Immature natural killer cell (primary cell): ENCODE data around the gene ZNF785. TPM values are rescaled to one million over a fixed set of nuclear protein-coding genes. Genes with fewer than 3 reads are reported as not detected.
A peak's percentile ranks its signal among the peaks of the same experiment; 100 is the strongest.
"Not testable (repeated sequence)": the region's sequence is repeated elsewhere in the genome, so short reads cannot be mapped to it uniquely, and the experiment has no call there.

ENCODE experiments used
- DNase-seq, 3 donors: peaks; one replicate each; pipeline ENCODE4 v3.0.0; 2022; ENCODE audit warnings: mixed read lengths in 1 of 3
- H3K27ac Mint-ChIP-seq, 6 donors: one replicate each; pipeline ENCODE4 v1.8.0; 2020; ENCODE audit warnings: mixed read lengths in 6 of 6, mild to moderate bottlenecking in 5 of 6, inconsistent platforms in 4 of 6, moderate library complexity in 3 of 6
- H3K27me3 Mint-ChIP-seq, 3 donors: one replicate each; pipeline ENCODE4 v1.8.0; 2020 to 2021; ENCODE audit warnings: low read depth in 3 of 3, mild to moderate bottlenecking in 3 of 3, mixed read lengths in 3 of 3, moderate library complexity in 3 of 3, inconsistent platforms in 1 of 3
- H3K36me3 Mint-ChIP-seq, 3 donors: one replicate each; pipeline ENCODE4 v1.8.0; 2020; ENCODE audit warnings: mixed read lengths in 3 of 3, inconsistent platforms in 2 of 3, mild to moderate bottlenecking in 2 of 3
- H3K4me1 Mint-ChIP-seq, 2 donors: one replicate each; pipeline ENCODE4 v1.8.0; 2020; ENCODE audit warnings: inconsistent platforms in 2 of 2, mild to moderate bottlenecking in 2 of 2, mixed read lengths in 2 of 2, moderate library complexity in 1 of 2
- H3K4me3 Mint-ChIP-seq, 5 donors: one replicate each; pipeline ENCODE4 v1.8.0; 2020; ENCODE audit warnings: mild to moderate bottlenecking in 5 of 5, mixed read lengths in 5 of 5, inconsistent platforms in 3 of 5, moderate library complexity in 3 of 5
- H3K9me3 Mint-ChIP-seq, 6 donors: one replicate each; pipeline ENCODE4 v1.8.0; 2020; ENCODE audit warnings: mild to moderate bottlenecking in 6 of 6, mixed read lengths in 6 of 6, inconsistent platforms in 4 of 6, moderate library complexity in 3 of 6
- polyA plus RNA-seq, 3 donors: library from polyadenylated mRNA; unstranded; fragments of 300-500 nt; fragmentation: Illumina TruSeq; gene quantifications; one replicate each; pipeline ENCODE4 v1.2.3, GENCODE V29; 2021

ZNF785 gene
- 1 to 10 TPM; 1.2 to 3.3 (median 1.9) TPM for polyA plus RNA-seq

DNA sequence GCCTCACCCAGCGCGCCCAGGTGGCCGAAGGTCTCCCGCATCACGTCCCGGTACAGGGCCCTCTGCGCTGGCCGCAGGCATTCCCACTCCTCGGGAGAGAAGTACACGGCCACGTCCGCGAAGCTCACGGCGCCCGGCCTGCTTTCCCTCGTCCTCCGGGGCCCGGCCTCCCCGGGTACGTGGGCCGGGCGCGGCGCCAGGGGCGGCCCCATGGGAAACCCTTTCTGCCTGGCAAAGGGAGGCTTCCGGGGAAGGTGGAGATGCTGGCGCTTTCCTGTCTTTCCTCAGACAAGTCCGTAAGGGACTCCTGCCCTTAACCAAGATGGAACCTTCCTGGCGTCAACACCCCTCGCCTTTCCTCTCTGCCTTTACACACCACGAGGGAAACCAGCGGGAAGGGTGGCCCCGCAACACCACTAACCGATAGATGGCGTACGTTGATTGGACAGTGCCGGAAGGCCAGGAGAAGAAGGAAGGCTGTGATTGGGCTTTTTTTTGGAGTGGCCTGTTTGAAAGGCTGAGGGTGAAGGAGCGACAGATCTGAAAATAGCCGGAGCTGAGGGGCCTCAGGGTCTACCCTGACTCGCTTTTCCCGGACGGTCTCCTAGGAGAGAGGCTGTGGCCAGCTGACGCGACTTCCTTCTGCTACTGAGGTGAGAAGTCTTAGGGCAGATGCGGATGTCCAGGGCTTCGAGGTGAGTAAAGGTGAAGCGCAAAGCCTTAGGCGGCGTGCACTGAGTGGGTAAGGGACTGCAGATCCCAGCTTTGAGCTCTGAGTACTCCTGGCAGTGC, at the start of gene ZNF785:
Gene ZNF785, minus strand, starts transcription at position 298 of the 792 bp plus-strand sequence. Its CDS starts 86 bp downstream, at position 212.
- Mint-ChIP-seq H3K9me3 (no peaks in the 10 kb centered on the region), H3K4me3 (peak within 1 kb of the TSS; percentile 84 to 96 (median 85)), H3K27me3 (peaks cover 0 to 6% (median 4%) of the 10 kb centered on the region in 3 donors), H3K4me1 (peaks cover 19 to 27% of the 10 kb centered on the region in 2 donors), H3K36me3 (peaks cover 0 to 4% (median 3%) of the 10 kb centered on the region in 3 donors), H3K27ac (peak within 1 kb of the TSS; percentile 83 to 94 (median 88))
- peak; percentile 94 to 95 (median 95) for DNase-seq

DNA sequence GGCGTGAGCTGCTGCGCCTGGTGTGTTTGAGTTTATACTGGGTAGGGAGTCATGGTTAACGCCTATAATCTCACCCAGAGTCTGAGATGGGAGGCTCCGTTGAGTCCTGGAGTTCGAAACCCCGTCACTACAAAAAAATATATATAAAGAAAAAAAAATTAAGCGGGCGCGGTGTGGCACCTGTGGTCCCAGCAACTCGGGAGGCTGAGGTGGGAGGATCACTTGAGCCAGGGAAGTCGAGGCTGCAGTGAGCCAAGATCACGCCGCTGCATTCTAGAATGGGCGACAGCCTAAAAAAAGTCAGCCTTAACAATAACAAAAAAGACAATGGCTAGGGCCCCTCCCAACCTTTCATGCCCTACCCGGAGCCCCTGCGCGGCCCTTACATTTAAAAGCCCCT, 48.0 kb upstream of the ZNF785 start:
- DNase-seq: no peak
- H3K36me3 Mint-ChIP-seq: no peaks in the 10 kb centered on the region
- H3K27me3 Mint-ChIP-seq: peaks cover 4 to 10% (median 7%) of the 10 kb centered on the region in 3 donors
- peak overlapping the region; percentile 89 to 95 (median 91) for H3K4me3 Mint-ChIP-seq
- no peaks in the 10 kb centered on the region for H3K9me3 Mint-ChIP-seq
- peak overlapping the region; percentile 96 to 99 (median 98) for H3K27ac Mint-ChIP-seq
- H3K4me1 Mint-ChIP-seq: peaks cover 20 to 22% of the 10 kb centered on the region in 2 donors

DNA sequence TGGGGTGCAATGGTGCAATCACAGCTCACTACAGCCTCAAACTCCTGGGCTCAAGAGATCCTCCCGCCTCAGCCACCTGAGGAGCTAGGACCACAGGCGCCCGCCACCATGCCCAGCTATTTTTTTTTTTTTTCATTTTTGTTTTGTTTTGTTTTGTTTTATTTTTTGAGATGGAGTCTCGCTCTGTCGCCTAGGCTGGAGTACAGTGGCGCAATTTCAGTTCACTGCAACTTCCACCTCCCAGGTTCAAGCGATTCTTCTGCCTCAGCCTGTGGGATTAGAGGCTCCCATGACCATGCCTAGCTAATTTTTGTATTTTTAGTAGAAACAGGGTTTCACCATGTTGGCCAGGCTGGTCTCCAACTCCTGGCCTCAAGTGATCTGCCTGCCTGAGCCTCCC, 47.0 kb upstream of the ZNF785 start:
- Mint-ChIP-seq H3K4me1 (peaks cover 21 to 23% of the 10 kb centered on the region in 2 donors), H3K4me3 (peak overlapping the region in 1 of 5 donors; percentile 7)
- not testable (repeated sequence) for H3K9me3 Mint-ChIP-seq, H3K27ac Mint-ChIP-seq, H3K36me3 Mint-ChIP-seq, H3K27me3 Mint-ChIP-seq, DNase-seq

DNA sequence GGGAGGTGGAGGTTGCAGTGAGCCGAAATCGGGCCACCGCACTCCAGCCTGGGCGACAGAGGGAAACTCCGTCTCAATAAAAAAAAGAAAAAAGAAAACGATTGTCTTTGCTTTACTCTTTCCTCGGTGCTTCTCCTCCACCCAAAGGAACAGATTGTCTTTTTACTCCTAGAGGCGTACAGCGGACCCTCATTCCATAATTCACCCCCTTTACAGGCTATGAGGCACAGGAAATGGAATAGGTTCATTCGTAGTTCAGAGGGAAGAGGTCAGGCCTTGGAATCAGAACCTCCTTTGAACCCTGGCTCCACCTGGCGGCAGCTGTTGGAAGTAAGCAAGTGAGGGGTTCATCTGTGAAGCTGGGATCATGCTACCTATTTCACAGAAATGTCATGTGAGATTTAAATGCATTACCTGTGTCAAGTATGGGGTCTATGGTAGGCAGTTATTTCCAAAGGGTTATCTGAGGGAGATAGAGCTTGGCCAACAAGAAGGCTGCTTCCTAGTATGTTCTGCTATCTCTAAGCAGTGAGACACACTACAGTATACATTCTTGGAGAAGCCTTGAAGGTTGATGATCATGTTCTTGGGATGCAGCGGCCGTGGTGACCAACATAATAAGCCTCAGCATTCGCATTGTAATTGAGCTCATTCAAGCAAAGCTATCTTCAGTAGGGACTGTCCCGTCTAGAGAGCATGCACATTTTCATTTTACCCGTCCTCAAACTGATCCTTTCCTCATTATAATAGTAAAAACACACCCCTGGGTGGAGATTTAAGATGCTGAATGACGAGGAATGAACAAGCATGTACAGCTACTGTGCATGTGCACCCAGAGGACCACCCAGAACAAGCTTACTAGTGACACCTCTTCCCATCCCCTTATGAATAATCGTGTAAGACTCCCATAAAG, 43.4 kb upstream of the ZNF785 start:
- H3K27ac Mint-ChIP-seq: peak overlapping the region in 5 of 6 donors; percentile 49 to 92 (median 79)
- no peaks in the 10 kb centered on the region for H3K9me3 Mint-ChIP-seq
- H3K4me1 Mint-ChIP-seq: peaks cover 7 to 8% of the 10 kb centered on the region in 2 donors
- H3K36me3 Mint-ChIP-seq: no peaks in the 10 kb centered on the region
- DNase-seq: peak; percentile 69 to 76 (median 69)
- peak overlapping the region in 3 of 5 donors; percentile 54 to 86 (median 62) for H3K4me3 Mint-ChIP-seq
- peaks cover under 1 to 3% (median 2%) of the 10 kb centered on the region in 3 donors for H3K27me3 Mint-ChIP-seq

DNA sequence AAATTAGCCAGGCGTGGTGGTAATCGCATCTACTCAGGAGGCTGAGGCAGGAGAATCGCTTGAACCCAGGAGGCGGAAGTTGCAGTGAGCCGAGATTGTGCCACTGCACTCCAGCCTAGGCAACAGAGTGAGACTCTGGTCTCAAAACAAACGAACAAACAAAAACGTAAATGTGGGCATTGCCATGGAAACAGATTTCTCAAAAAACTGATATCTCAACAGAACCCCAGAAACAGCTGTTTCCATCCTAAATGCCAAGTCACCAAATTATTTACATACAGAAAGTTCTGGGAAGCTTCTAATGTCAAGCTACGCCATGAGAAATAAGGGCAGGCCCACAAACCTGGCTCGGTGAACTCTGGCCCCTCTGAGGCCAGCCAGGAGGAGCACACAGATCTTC, 40.7 kb upstream of the ZNF785 start:
- DNase-seq: no peak
- Mint-ChIP-seq H3K27ac (no peak overlapping the region), H3K4me3 (no peak overlapping the region), H3K9me3 (no peaks in the 10 kb centered on the region), H3K36me3 (no peaks in the 10 kb centered on the region), H3K4me1 (peaks cover 5 to 6% of the 10 kb centered on the region in 2 donors), H3K27me3 (peaks cover 0 to 3% (median 2%) of the 10 kb centered on the region in 3 donors)

DNA sequence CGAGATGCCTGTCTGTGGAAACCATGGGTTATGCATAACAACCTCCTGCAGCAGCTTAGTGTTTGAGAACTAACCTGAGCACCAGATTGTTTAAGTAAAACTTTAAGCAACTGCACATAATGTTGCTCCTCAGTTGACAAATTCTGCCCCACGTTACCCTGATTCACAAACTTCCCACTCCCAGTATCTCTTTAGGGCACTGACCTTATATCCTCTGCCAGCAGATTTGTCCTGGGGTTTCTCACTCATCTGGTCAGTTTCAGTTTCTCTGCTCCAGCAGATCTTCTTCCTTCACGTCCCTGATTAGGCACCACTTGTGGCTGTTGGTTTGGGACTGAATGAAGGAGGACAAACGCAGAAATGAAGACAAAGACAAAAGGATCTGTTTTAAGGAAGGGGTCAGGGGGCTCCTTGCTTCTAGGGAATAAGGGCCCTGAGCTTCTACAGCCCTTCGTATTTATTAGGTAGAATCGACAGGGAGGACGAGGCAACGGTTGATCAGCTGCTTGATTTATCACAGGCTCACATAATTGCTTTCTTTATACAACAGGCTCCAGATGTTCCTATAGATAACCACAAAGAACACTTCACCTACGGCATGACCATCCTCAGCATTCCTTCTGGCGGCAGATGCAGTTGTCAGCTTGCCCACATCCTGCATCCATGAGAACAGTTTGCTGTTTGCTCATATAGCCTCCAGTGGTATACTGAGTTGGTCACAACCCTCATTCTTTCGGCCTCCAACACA, 38.2 kb upstream of the ZNF785 start:
- no peaks in the 10 kb centered on the region for H3K36me3 Mint-ChIP-seq
- peaks cover 0 to 3% (median 2%) of the 10 kb centered on the region in 3 donors for H3K27me3 Mint-ChIP-seq
- H3K4me3 Mint-ChIP-seq: no peak overlapping the region
- no peak overlapping the region for H3K27ac Mint-ChIP-seq
- no peak for DNase-seq
- H3K9me3 Mint-ChIP-seq: no peaks in the 10 kb centered on the region
- peaks cover 3% of the 10 kb centered on the region in 2 donors for H3K4me1 Mint-ChIP-seq

DNA sequence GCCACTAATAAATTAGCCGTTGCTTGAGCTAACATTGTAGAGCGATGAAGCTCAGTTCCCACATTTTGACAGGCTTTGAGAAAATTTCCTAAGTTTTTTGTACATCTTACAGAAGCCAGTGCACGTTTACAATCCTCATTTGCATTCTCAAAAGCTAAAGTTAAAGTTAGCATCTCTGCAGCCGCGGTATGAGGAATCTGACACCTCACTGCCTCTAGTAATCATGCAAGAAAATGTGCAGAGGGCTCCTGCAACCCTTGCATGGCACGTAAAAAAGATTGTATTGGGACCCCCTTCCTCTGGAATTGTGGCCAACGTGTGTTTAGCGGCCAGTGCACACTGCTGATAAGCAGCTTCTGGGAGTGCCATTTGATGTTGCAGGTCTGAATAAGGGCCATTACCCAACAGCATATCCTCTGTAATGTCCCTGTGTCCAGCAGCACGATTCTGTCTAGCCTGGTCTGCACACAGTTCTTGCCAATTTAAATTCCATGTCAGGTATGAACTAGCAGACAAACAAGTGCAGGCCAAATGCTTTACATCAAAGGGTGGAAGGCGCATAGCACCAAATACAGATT, 37.0 kb upstream of the ZNF785 start:
- peaks cover 0 to 3% (median 2%) of the 10 kb centered on the region in 3 donors for H3K27me3 Mint-ChIP-seq
- H3K27ac Mint-ChIP-seq: no peak overlapping the region
- DNase-seq: no peak
- H3K4me3 Mint-ChIP-seq: no peak overlapping the region
- H3K4me1 Mint-ChIP-seq: no peaks in the 10 kb centered on the region
- no peaks in the 10 kb centered on the region for H3K9me3 Mint-ChIP-seq
- H3K36me3 Mint-ChIP-seq: no peaks in the 10 kb centered on the region

DNA sequence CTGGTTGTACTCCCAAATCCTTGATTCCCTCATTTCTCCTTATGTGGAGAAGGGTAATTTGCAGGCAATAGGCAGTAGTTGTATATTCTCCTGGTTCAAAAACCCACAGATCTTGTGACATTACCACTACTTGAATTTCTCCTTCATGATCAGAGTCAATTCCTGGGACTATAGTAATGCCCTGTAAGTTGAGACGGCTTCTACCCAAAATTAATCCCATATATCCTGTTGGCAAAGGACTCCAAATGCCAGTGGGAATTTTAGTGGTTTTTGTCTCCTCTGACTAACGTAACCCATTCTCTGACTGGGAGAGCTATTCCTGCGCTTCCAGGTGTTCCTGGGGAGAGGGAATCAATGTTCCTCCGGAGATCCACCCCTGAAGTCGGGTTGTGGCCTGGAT, 36.3 kb upstream of the ZNF785 start:
- Mint-ChIP-seq H3K36me3 (no peaks in the 10 kb centered on the region), H3K9me3 (no peaks in the 10 kb centered on the region), H3K4me3 (no peak overlapping the region), H3K27ac (no peak overlapping the region), H3K4me1 (no peaks in the 10 kb centered on the region), H3K27me3 (peaks cover 0 to 3% (median 2%) of the 10 kb centered on the region in 3 donors)
- no peak for DNase-seq

DNA sequence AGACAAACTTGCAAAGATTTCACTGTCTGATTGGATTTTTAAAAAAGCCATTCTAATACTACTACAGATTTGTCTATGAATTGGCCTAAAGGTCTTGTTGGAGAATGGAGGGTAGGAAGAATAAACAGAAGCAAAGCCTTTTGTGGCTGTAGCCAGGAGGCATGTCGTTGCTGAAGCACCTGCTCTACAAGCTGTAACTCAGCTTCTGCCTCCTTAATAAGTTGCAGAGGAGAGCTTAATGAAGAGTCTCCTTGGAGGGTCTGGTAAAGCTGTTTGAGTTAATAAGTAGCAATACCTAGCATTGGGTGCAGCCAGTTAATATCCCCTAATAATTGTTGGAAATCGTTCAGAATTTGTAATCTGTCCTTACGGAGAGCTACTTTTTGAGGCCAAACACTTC, 34.7 kb upstream of the ZNF785 start:
- no peak for DNase-seq
- Mint-ChIP-seq H3K27me3 (peaks cover 0 to 3% (median 2%) of the 10 kb centered on the region in 3 donors), H3K36me3 (no peaks in the 10 kb centered on the region), H3K27ac (no peak overlapping the region), H3K9me3 (no peaks in the 10 kb centered on the region), H3K4me1 (no peaks in the 10 kb centered on the region), H3K4me3 (no peak overlapping the region)

DNA sequence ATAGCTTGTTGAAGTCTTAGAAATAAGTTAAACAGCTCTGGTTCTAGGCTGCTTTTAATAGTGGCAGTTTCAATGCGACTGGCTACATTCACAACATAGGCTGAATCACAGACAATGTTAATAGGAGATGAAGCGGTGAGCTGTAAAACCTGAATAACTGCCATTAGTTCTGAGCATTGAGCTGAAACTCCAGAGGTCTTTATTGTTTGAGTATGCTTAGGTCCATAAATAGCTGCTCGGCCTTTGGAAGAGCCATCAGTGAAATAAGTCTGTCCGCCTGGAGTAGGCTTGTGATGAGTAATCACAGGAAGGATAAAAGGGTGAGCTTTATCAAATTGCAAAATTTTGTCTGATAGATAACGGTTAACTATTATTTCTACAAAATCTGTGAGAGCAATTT, 34.1 kb upstream of the ZNF785 start:
- no peaks in the 10 kb centered on the region for H3K4me1 Mint-ChIP-seq
- no peak overlapping the region for H3K27ac Mint-ChIP-seq
- no peaks in the 10 kb centered on the region for H3K36me3 Mint-ChIP-seq
- H3K27me3 Mint-ChIP-seq: peaks cover 0 to under 1% (median 0%) of the 10 kb centered on the region in 3 donors
- H3K4me3 Mint-ChIP-seq: no peak overlapping the region
- no peak for DNase-seq
- no peaks in the 10 kb centered on the region for H3K9me3 Mint-ChIP-seq

DNA sequence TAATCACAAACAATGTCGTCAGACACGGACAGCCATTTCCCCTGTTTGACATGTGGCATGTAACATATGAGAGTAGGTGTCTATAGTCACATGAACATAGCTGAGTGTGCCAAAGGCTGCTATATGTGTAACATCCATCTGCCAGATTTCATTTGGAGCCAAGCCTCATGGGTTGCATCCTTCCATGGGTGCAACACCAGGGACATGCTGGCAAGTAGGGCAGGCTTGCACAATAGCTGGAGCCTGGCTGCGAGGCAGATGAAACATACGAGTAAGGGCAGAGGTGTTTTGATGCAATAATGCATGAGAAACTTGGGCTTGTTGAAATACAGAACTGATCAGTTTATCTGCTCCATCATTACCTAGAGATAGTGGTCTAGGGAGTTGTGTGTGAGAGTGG, 33.7 kb upstream of the ZNF785 start:
- no peak for DNase-seq
- H3K36me3 Mint-ChIP-seq: no peaks in the 10 kb centered on the region
- no peaks in the 10 kb centered on the region for H3K4me1 Mint-ChIP-seq
- no peak overlapping the region for H3K4me3 Mint-ChIP-seq
- H3K9me3 Mint-ChIP-seq: no peaks in the 10 kb centered on the region
- no peak overlapping the region for H3K27ac Mint-ChIP-seq
- H3K27me3 Mint-ChIP-seq: no peaks in the 10 kb centered on the region

DNA sequence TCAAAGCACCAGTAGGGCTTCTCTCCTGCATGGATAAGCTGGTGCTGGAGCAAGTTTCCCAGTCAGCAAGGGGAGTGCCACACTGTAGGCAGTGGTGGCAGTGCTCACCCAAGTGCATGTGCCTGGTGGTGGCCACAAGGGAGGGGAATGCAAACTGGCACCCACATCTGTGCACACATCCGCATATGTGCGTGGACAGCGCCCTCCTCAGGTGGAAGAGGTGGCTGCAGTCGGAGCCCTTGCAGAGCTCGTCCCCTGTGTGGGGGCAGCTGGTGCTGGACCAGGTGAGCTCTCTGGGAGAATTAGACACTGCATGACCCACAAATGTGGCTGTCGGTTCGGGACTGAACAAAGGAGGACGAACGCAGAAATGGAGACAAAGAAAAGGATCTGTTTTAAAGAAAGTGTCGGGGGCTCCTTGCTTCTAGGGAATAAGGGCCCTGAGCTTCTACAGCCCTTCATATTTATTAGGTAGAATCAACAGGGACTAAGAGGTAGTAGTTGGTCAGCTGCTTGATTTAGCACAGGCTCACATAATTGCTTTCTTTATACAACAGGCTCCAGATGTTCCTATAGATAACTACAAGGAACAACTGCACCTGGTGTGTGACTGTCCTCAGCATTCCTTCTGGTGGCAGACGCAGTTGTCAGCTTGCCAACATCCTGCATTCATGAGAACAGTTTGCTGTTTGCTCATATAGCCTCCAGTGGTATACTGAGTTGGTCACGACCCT, 30.0 kb upstream of the ZNF785 start:
- H3K4me1 Mint-ChIP-seq: peaks cover 1 to 2% of the 10 kb centered on the region in 2 donors
- peaks cover 0 to under 1% (median under 1%) of the 10 kb centered on the region in 3 donors for H3K27me3 Mint-ChIP-seq
- no peak overlapping the region for H3K27ac Mint-ChIP-seq
- no peaks in the 10 kb centered on the region for H3K36me3 Mint-ChIP-seq
- no peaks in the 10 kb centered on the region for H3K9me3 Mint-ChIP-seq
- no peak overlapping the region for H3K4me3 Mint-ChIP-seq
- DNase-seq: peak; percentile 42 to 65 (median 56)
